DND-41 (cell line): ENCODE results near the gene EDC3.

Experiments
- ATAC-seq: fragments of 200-7000 bp; cut with Tn5 transposase; 3 replicates; pipeline ENCODE4 v1.9.1; 2021; ENCODE audit warnings: low read depth; ENCODE audit not compliant: insufficient read depth
- DNase-seq: peaks from one replicate; pipeline ENCODE4 v3.0.0-alpha.2; 2020
- H2AFZ ChIP-seq: 2 replicates; pipeline ENCODE4 v1.6.0; 2012; ENCODE audit warnings: low read depth, low read length
- H3K27ac ChIP-seq: 2 replicates; pipeline ENCODE4 v1.5.1; 2012; ENCODE audit warnings: low read length, inconsistent platforms
- H3K27me3 ChIP-seq: fragments of 200-600 bp; sonication (generic); 2 replicates; pipeline ENCODE4 v1.6.0; 2012; ENCODE audit warnings: low read length, mild to moderate bottlenecking, inconsistent platforms; ENCODE audit not compliant: insufficient read depth, poor library complexity
- H3K36me3 ChIP-seq: 2 replicates; pipeline ENCODE4 v1.5.1; 2012; ENCODE audit warnings: low read length, inconsistent platforms; ENCODE audit not compliant: insufficient read depth
- H3K4me1 ChIP-seq: 2 replicates; pipeline ENCODE4 v1.5.1; 2012; ENCODE audit warnings: mild to moderate bottlenecking, low read length; ENCODE audit not compliant: insufficient read depth
- H3K4me2 ChIP-seq: 2 replicates; pipeline ENCODE4 v1.6.0; 2012; ENCODE audit warnings: mild to moderate bottlenecking, moderate library complexity, low read length, inconsistent platforms; ENCODE audit not compliant: insufficient read depth
- H3K4me3 ChIP-seq, 2 experiments: fragments of 200-600 bp in 1 of 2; shearing (Covaris generic) in 1 of 2; 2 replicates each; pipeline ENCODE4 v1.5.1; 2012 to 2016; ENCODE audit warnings: inconsistent platforms in 2 of 2, low read length in 2 of 2, mild to moderate bottlenecking in 2 of 2, low read depth in 1 of 2, moderate library complexity in 1 of 2
- H3K79me2 ChIP-seq: 2 replicates; pipeline ENCODE4 v1.6.0; 2012; ENCODE audit warnings: low read length, inconsistent platforms; ENCODE audit not compliant: insufficient read depth
- H3K9ac ChIP-seq: 2 replicates; pipeline ENCODE4 v1.6.0; 2012; ENCODE audit warnings: low read depth, mild to moderate bottlenecking, inconsistent platforms, low read length, moderate library complexity
- H3K9me3 ChIP-seq: 2 replicates; pipeline ENCODE4 v1.5.1; 2012; ENCODE audit warnings: low read length, moderate library complexity, mild to moderate bottlenecking, inconsistent platforms; ENCODE audit not compliant: insufficient read depth, severe bottlenecking
- H4K20me1 ChIP-seq: 2 replicates; pipeline ENCODE4 v1.6.0; 2012; ENCODE audit warnings: low read length; ENCODE audit not compliant: insufficient read depth
- EZH2 ChIP-seq: IDR thresholded peaks from 3 replicates; pipeline ENCODE4 v1.6.1; 2012; ENCODE audit warnings: borderline replicate concordance, low read depth, mild to moderate bottlenecking, moderate library complexity, low read length, inconsistent platforms; ENCODE audit not compliant: severe bottlenecking
- TF ChIP-seq, protein P1 (sequence below): IDR thresholded peaks from 2 replicates; pipeline ENCODE4 v1.5.1; 2012; ENCODE audit warnings: borderline replicate concordance, low read length, moderate library complexity, mild to moderate bottlenecking; ENCODE audit not compliant: poor library complexity, severe bottlenecking; ENCODE audit errors: extremely low read depth

EDC3 gene

DNA sequence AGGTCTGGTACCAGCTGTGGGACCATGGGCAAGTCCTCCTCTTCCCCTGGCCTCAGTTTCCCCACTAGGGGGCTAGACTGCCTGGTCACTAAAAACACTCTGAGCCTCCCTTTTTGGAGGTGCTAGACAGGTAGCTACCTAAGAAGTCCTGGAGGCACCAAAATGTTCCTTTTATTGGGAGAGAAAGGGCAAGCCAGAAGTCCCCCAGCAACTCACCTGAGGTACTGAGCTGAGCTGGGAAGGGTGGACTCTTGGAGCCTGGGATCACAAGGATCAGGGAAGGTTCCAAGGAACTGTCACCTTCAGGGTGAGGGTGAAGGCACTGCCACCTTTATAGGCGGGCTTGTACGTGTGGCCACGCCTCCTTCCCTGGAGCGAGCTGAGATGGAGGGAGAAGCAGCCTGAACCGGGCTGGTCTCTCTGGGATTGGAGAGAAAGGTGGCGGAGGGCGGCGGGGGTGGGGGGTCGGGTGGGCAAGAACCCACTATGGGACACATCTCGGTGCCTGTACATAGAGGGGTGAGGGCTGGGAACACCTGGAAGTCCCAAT, 29.5 kb upstream of the EDC3 start, which contains the start of gene CYP1A1:
CYP1A1 (minus strand) TSS at position 304 of the 550 bp plus-strand sequence. CDS start 2,431 bp downstream, outside the sequence.
- ATAC-seq (no peak), DNase-seq (no peak)
- Histone ChIP-seq H4K20me1 (no peaks in the 10 kb centered on the region), H3K79me2 (no peaks in the 10 kb centered on the region), H3K27me3 (peaks cover 8% of the 10 kb centered on the region), H3K27ac (no peak within 1 kb of the TSS), H3K4me3 (no peak within 1 kb of the TSS), H2AFZ (no peak within 1 kb of the TSS), H3K4me1 (no peaks in the 10 kb centered on the region), H3K9ac (no peak within 1 kb of the TSS), H3K4me2 (no peak within 1 kb of the TSS), H3K9me3 (no peaks in the 10 kb centered on the region), H3K36me3 (no peaks in the 10 kb centered on the region)
- TF ChIP-seq, protein P1, sequence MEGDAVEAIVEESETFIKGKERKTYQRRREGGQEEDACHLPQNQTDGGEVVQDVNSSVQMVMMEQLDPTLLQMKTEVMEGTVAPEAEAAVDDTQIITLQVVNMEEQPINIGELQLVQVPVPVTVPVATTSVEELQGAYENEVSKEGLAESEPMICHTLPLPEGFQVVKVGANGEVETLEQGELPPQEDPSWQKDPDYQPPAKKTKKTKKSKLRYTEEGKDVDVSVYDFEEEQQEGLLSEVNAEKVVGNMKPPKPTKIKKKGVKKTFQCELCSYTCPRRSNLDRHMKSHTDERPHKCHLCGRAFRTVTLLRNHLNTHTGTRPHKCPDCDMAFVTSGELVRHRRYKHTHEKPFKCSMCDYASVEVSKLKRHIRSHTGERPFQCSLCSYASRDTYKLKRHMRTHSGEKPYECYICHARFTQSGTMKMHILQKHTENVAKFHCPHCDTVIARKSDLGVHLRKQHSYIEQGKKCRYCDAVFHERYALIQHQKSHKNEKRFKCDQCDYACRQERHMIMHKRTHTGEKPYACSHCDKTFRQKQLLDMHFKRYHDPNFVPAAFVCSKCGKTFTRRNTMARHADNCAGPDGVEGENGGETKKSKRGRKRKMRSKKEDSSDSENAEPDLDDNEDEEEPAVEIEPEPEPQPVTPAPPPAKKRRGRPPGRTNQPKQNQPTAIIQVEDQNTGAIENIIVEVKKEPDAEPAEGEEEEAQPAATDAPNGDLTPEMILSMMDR = no peak
- TF ChIP-seq EZH2 = no peak

DNA sequence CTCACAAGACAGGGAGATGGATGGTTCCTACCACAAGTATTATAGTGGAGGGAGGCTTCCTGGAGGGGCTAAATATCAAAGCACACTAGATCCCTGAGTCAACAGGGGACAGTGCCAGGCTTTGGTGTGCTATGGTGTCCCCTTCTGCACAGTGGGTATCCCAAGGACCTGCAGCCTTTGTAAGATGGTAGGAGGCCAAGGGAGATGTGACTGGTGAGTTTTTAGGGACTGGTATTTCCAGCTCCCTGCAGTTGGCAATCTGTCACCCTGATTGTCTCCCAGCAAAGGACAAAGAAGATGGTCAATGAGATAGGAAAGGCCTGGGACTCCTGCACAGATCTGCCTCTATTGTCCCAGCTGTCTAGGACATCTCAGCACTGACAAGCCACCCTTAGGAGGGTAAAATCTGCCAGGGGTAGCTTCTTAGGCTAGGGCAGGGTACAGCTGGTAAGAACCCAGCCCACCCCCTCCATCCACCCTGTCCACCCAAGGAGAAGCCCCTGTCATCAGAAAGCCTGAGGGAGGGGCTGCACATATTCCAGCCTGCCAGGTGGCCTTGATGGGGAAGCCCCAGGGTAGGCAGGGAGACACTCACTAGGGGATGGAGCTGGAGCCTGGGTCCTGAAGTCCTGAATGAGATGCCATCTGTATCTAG, 28.9 kb upstream of the EDC3 start:
- H3K9ac ChIP-seq = no peak overlapping the region
- TF ChIP-seq EZH2 = no peak
- TF ChIP-seq, protein P1 = no peak
- no peaks in the 10 kb centered on the region for H3K36me3 ChIP-seq
- DNase-seq (no peak), ATAC-seq (no peak)
- no peak overlapping the region for H3K4me2 ChIP-seq
- H4K20me1 ChIP-seq = no peaks in the 10 kb centered on the region
- no peak overlapping the region for H3K27ac ChIP-seq
- H3K4me3 ChIP-seq = no peak overlapping the region
- H3K4me1 ChIP-seq = no peaks in the 10 kb centered on the region
- H3K79me2 ChIP-seq = no peaks in the 10 kb centered on the region
- H3K9me3 ChIP-seq = no peaks in the 10 kb centered on the region
- peaks cover 8% of the 10 kb centered on the region for H3K27me3 ChIP-seq
- H2AFZ ChIP-seq = no peak overlapping the region

- DNase-seq = no peak
These were observed 28.0 kb upstream of the EDC3 start for GRCh38 chr15:74723754-74724334.

More at GRCh38 chr15:74723754-74724334, 28.0 kb upstream of the EDC3 start:
- Histone ChIP-seq H3K79me2 (no peaks in the 10 kb centered on the region), H3K9ac (no peak overlapping the region), H3K36me3 (no peaks in the 10 kb centered on the region), H3K27me3 (peaks cover 8% of the 10 kb centered on the region), H3K9me3 (no peaks in the 10 kb centered on the region), H4K20me1 (no peaks in the 10 kb centered on the region), H3K4me1 (no peaks in the 10 kb centered on the region), H2AFZ (no peak overlapping the region), H3K27ac (no peak overlapping the region), H3K4me3 (no peak overlapping the region), H3K4me2 (no peak overlapping the region)
- TF ChIP-seq, protein P1 = no peak
- no peak for TF ChIP-seq EZH2
- ATAC-seq = no peak
